GM18508 (cell line): ENCODE results near the gene COX8A.
"Not testable (repeated sequence)": the region's sequence is repeated elsewhere in the genome, so short reads cannot be mapped to it uniquely, and the experiment has no call there.

Experiments used
- ATAC-seq: cut with Tn5 transposase; IDR thresholded peaks from one replicate; pipeline ENCODE4 v1.9.1; 2021; ENCODE audit warnings: moderate number of reproducible peaks; ENCODE audit not compliant: insufficient read depth, unreplicated experiment

COX8A gene

GRCh38 chr11:63966444-63966843 is 8.0 kb upstream of the COX8A start:
- no peak for ATAC-seq

- no peak for ATAC-seq
Measured at GRCh38 chr11:63969461-63969860, 5.0 kb upstream of the COX8A start.

- ATAC-seq = no peak
Measured at GRCh38 chr11:63970902-63971301, 3.5 kb upstream of the COX8A start.

GRCh38 chr11:63973912-63974258 is 535 bp upstream of the COX8A start:
- ATAC-seq = not testable (repeated sequence)

GRCh38 chr11:63978551-63979239 is 4.3 kb downstream of the COX8A start:
- ATAC-seq = no peak

- ATAC-seq = no peak
Measured at GRCh38 chr11:63979426-63979825, 5.0 kb downstream of the COX8A start.

GRCh38 chr11:63985812-63986155 is 11.4 kb downstream of the COX8A start:
- ATAC-seq = no peak

- ATAC-seq = no peak
Measured at GRCh38 chr11:63986156-63986931, 11.9 kb downstream of the COX8A start, which contains the start of gene OTUB1. TSS of gene OTUB1 (plus strand) at chr11:63986438. CDS start at chr11:63986457, 19 bp downstream.

GRCh38 chr11:63986932-63987513 is 12.6 kb downstream of the COX8A start:
- ATAC-seq = no peak

GRCh38 chr11:63991558-63991957 is 17.1 kb downstream of the COX8A start:
- no peak for ATAC-seq

- no peak for ATAC-seq
Measured at GRCh38 chr11:63993100-63993499, 18.7 kb downstream of the COX8A start.

GRCh38 chr11:63993993-63994392 is 19.6 kb downstream of the COX8A start:
- no peak for ATAC-seq

- ATAC-seq = no peak
Measured at GRCh38 chr11:63996512-63996911, 22.1 kb downstream of the COX8A start.

- no peak for ATAC-seq
Measured at GRCh38 chr11:63997104-63997700, 22.8 kb downstream of the COX8A start.

- no peak for ATAC-seq
Measured at GRCh38 chr11:63997801-63998337, 23.4 kb downstream of the COX8A start.

- no peak for ATAC-seq
Measured at GRCh38 chr11:63998558-63999348, 24.3 kb downstream of the COX8A start.

- ATAC-seq = no peak
Measured at GRCh38 chr11:63999349-64000025, 25.1 kb downstream of the COX8A start.

GRCh38 chr11:64000026-64000739 is 25.8 kb downstream of the COX8A start:
- ATAC-seq = no peak
